ENCODE results near the gene ISG20. TPM values are rescaled to one million over a fixed set of nuclear protein-coding genes. Genes with fewer than 3 reads are reported as not detected.
A peak's percentile ranks its signal among the peaks of the same experiment; 100 is the strongest.

Gene ISG20
- total RNA-seq = 10 to 100 TPM in 1 of 10 donors, 1 to 10 TPM in 9; 2.0 to 23.0 (median 4.5) TPM
- 10 to 100 TPM in 1 of 2 donors, 1 to 10 TPM in 1; 3.6 to 13.8 TPM for polyA plus RNA-seq
- long read RNA-seq, donor 1, partial matches to known transcripts = 1 of 3 reads
- long read RNA-seq, donor 1, other reads (novel, unspliced or antisense) = 0 of 3 reads
- long read RNA-seq, donor 2, full-length matches to known transcripts = 2 of 4 reads
- long read RNA-seq, donor 2, partial matches to known transcripts = 1 of 4 reads
- long read RNA-seq, donor 2, other reads (novel, unspliced or antisense) = 1 of 4 reads
- long read RNA-seq, donor 3, partial matches to known transcripts = 0 of 2 reads
- long read RNA-seq, donor 3, other reads (novel, unspliced or antisense) = 1 of 2 reads

- H3K4me1 ChIP-seq = peaks cover 12 to 80% (median 22%) of the 10 kb centered on the region in 9 donors
- intact Hi-C loops (cut with DNase I) = loop anchor here in 1 of 10 donors (1.0 kb wide), 1 partner anchor 17 kb away; the partner anchor contains the start of gene AEN
Measured at GRCh38 chr15:88638626-88639372, at the start of gene ISG20. ISG20 (plus strand) TSS chr15:88639016; CDS start chr15:88639367, 351 bp downstream.

GRCh38 chr15:88590759-88591158 lies 48.1 kb upstream of the ISG20 start:
- no peak for TF ChIP-seq CTCF (IDR thresholded peaks at IDR 0.05)
- Histone ChIP-seq H3K4me1 (no peaks in the 10 kb centered on the region), H3K36me3 (no peaks in the 10 kb centered on the region), H3K27ac (no peak overlapping the region), H3K4me3 (no peak overlapping the region), H3K9me3 (peaks cover 0 to 5% (median 0%) of the 10 kb centered on the region in 11 donors), H3K27me3 (no peaks in the 10 kb centered on the region)
- no peak for DNase-seq
- intact Hi-C loops (cut with DNase I) = no loop called here
- WGBS, 2 donors = 82 to 84% methylated on average over 6 of the region's 6 CpGs
- ATAC-seq = no peak

More at GRCh38 chr15:88638626-88639372, at the start of gene ISG20:
- ATAC-seq (peak; percentile 87 to 96 (median 94)), DNase-seq (peak; percentile 84 to 88)
- peak within 1 kb of the TSS; percentile 62 to 96 (median 89) for H3K27ac ChIP-seq
- H3K9me3 ChIP-seq = no peaks in the 10 kb centered on the region
- peak in 6 of 9 donors; percentile 24 to 62 (median 50) for TF ChIP-seq CTCF (IDR thresholded peaks at IDR 0.05)
- no peaks in the 10 kb centered on the region for H3K27me3 ChIP-seq
- peaks cover 0 to 26% (median 0%) of the 10 kb centered on the region in 9 donors for H3K36me3 ChIP-seq
- WGBS, 2 donors = 10 to 11% methylated on average over 27 of the region's 27 CpGs
- H3K4me3 ChIP-seq = peak within 1 kb of the TSS; percentile 11 to 63 (median 52)

- H3K27ac ChIP-seq = no peak overlapping the region
- ATAC-seq (no peak), DNase-seq (no peak)
- TF ChIP-seq CTCF (IDR thresholded peaks at IDR 0.05) = no peak
- H3K4me1 ChIP-seq = no peaks in the 10 kb centered on the region
- no peak overlapping the region for H3K4me3 ChIP-seq
- peaks cover 0 to 5% (median 0%) of the 10 kb centered on the region in 11 donors for H3K9me3 ChIP-seq
- H3K36me3 ChIP-seq = no peaks in the 10 kb centered on the region
- intact Hi-C loops (cut with DNase I) = no loop called here
- H3K27me3 ChIP-seq = no peaks in the 10 kb centered on the region
Measured at GRCh38 chr15:88591384-88591783, 47.4 kb upstream of the ISG20 start.

- Histone ChIP-seq H3K36me3 (no peaks in the 10 kb centered on the region), H3K4me1 (peaks cover 0 to 24% (median 14%) of the 10 kb centered on the region in 9 donors), H3K27me3 (peaks cover 20 to 69% (median 62%) of the 10 kb centered on the region in 7 donors), H3K9me3 (no peaks in the 10 kb centered on the region), H3K4me3 (peak overlapping the region in 1 of 10 donors; percentile 28), H3K27ac (no peak overlapping the region)
- intact Hi-C loops (cut with DNase I) = no loop called here
- 7 to 8% methylated on average over 14 of the region's 14 CpGs for WGBS, 2 donors
- ATAC-seq (no peak), DNase-seq (no peak)
- no peak for TF ChIP-seq CTCF (IDR thresholded peaks at IDR 0.05)
Measured at GRCh38 chr15:88603885-88604284, 34.9 kb upstream of the ISG20 start.
